HG02571 (cell line): ENCODE data around the gene RPRD2.
"Not testable (repeated sequence)": the region's sequence is repeated elsewhere in the genome, so short reads cannot be mapped to it uniquely, and the experiment has no call there.

ENCODE experiments used
- ATAC-seq: cut with Tn5 transposase; IDR thresholded peaks from one replicate; pipeline ENCODE4 v1.9.1; 2021; ENCODE audit warnings: mild to moderate bottlenecking, moderate library complexity; ENCODE audit not compliant: unreplicated experiment

Gene RPRD2

GRCh38 chr1:150388241-150388640 lies 24.3 kb downstream of the RPRD2 start:
- ATAC-seq: no peak

- ATAC-seq: no peak
These were observed 25.7 kb downstream of the RPRD2 start for GRCh38 chr1:150389650-150390049.

GRCh38 chr1:150392627-150393026 lies 28.7 kb downstream of the RPRD2 start:
- ATAC-seq: no peak

GRCh38 chr1:150395115-150395514 lies 31.2 kb downstream of the RPRD2 start:
- ATAC-seq: not testable (repeated sequence)

GRCh38 chr1:150397392-150398032 lies 33.6 kb downstream of the RPRD2 start:
- ATAC-seq: no peak

- ATAC-seq: no peak
These were observed 40.5 kb downstream of the RPRD2 start for GRCh38 chr1:150404465-150404864.

- ATAC-seq: no peak
These were observed 41.7 kb downstream of the RPRD2 start for GRCh38 chr1:150405660-150406059.

GRCh38 chr1:150406483-150406882 lies 42.5 kb downstream of the RPRD2 start:
- no peak for ATAC-seq

GRCh38 chr1:150407330-150407729 lies 43.4 kb downstream of the RPRD2 start:
- ATAC-seq: no peak

GRCh38 chr1:150408800-150409199 lies 44.9 kb downstream of the RPRD2 start:
- no peak for ATAC-seq

- no peak for ATAC-seq
These were observed 45.8 kb downstream of the RPRD2 start for GRCh38 chr1:150409504-150410362.

- no peak for ATAC-seq
These were observed 46.7 kb downstream of the RPRD2 start for GRCh38 chr1:150410582-150411101.

GRCh38 chr1:150414592-150414991 lies 50.6 kb downstream of the RPRD2 start:
- no peak for ATAC-seq

- ATAC-seq: no peak
These were observed 51.9 kb downstream of the RPRD2 start for GRCh38 chr1:150415800-150416199.

- no peak for ATAC-seq
These were observed 56.8 kb downstream of the RPRD2 start for GRCh38 chr1:150420560-150421265.

- no peak for ATAC-seq
These were observed 58.6 kb downstream of the RPRD2 start for GRCh38 chr1:150422541-150422940.

GRCh38 chr1:150429805-150430204 lies 65.9 kb downstream of the RPRD2 start:
- no peak for ATAC-seq

GRCh38 chr1:150441121-150441520 lies 77.2 kb downstream of the RPRD2 start:
- ATAC-seq: no peak

- ATAC-seq: no peak
These were observed 80.3 kb downstream of the RPRD2 start for GRCh38 chr1:150444232-150444631.

- ATAC-seq: no peak
These were observed 92.2 kb downstream of the RPRD2 start for GRCh38 chr1:150456146-150456647.

GRCh38 chr1:150464422-150464826 lies 100.5 kb downstream of the RPRD2 start:
- ATAC-seq: no peak
